Activated T-helper 9 cell treated with anti-CD3 and anti-CD28 coated beads, Interleukin-2, amount 50 U/mL, for 16 hours (primary cell): ENCODE data around the gene CHD1.
A peak's percentile ranks its signal among the peaks of the same experiment; 100 is the strongest.

Experiments
- DNase-seq: peaks from one replicate; pipeline ENCODE4 v3.0.0-alpha.2; 2020; ENCODE audit warnings: low read depth

CHD1 gene

GRCh38 chr5:98935206-98935605, 6.4 kb upstream of the CHD1 start:
- no peak for DNase-seq

- DNase-seq = no peak
Observed at GRCh38 chr5:98934546-98934945, 5.7 kb upstream of the CHD1 start.

- DNase-seq = no peak
Observed at GRCh38 chr5:98933445-98934072, 4.8 kb upstream of the CHD1 start.

GRCh38 chr5:98930972-98931762, 2.4 kb upstream of the CHD1 start:
- DNase-seq = no peak

GRCh38 chr5:98929710-98930298, 997 bp upstream of the CHD1 start:
- DNase-seq = no peak

GRCh38 chr5:98927989-98928872, 576 bp downstream of the CHD1 start:
- DNase-seq = peak; percentile 35

GRCh38 chr5:98927242-98927988, 1.4 kb downstream of the CHD1 start:
- peak; percentile 44 for DNase-seq

- DNase-seq = no peak
Observed at GRCh38 chr5:98923966-98924365, 4.8 kb downstream of the CHD1 start.

- DNase-seq = no peak
Observed at GRCh38 chr5:98921947-98922505, 6.8 kb downstream of the CHD1 start.

- DNase-seq = no peak
Observed at GRCh38 chr5:98917433-98917832, 11.4 kb downstream of the CHD1 start.

GRCh38 chr5:98916540-98916939, 12.3 kb downstream of the CHD1 start:
- no peak for DNase-seq

- no peak for DNase-seq
Observed at GRCh38 chr5:98913911-98914310, 14.9 kb downstream of the CHD1 start.

- no peak for DNase-seq
Observed at GRCh38 chr5:98911280-98912040, 17.3 kb downstream of the CHD1 start.

- no peak for DNase-seq
Observed at GRCh38 chr5:98909363-98909762, 19.4 kb downstream of the CHD1 start.

- no peak for DNase-seq
Observed at GRCh38 chr5:98907951-98908350, 20.9 kb downstream of the CHD1 start.

- DNase-seq = no peak
Observed at GRCh38 chr5:98906756-98907355, 22.0 kb downstream of the CHD1 start.

GRCh38 chr5:98905857-98906688, 22.7 kb downstream of the CHD1 start:
- DNase-seq = no peak

GRCh38 chr5:98904780-98905179, 24.0 kb downstream of the CHD1 start:
- DNase-seq = no peak

- no peak for DNase-seq
Observed at GRCh38 chr5:98902733-98903132, 26.1 kb downstream of the CHD1 start.
